ENCODE results near the gene ANO2.

- TF ChIP-seq CTCF (IDR thresholded peaks at IDR 0.05) = no peak
- no peak for TF ChIP-seq POLR2A (IDR thresholded peaks at IDR 0.05)
These were observed 9.6 kb upstream of the ANO2 start for GRCh38 chr12:5954661-5955060.

All from uterus (tissue), 2 donors.